GM12875 (cell line): Measurements from ENCODE around the gene ZBTB7C.

ENCODE experiments used
- H3K4me3 ChIP-seq: one replicate; pipeline ENCODE4 v1.5.1; 2011; ENCODE audit warnings: low read depth, low read length, control low read depth
- CTCF ChIP-seq: IDR thresholded peaks from 2 replicates; pipeline ENCODE4 v1.5.1; 2011; ENCODE audit warnings: low read depth, mild to moderate bottlenecking, control low read depth, inconsistent platforms, low read length, moderate library complexity, borderline replicate concordance; ENCODE audit not compliant: insufficient read depth

The ZBTB7C gene

GRCh38 chr18:48396561-48396960 lies 12.6 kb downstream of the ZBTB7C start:
- H3K4me3 ChIP-seq: no peak overlapping the region
- no peak for TF ChIP-seq CTCF

GRCh38 chr18:48395646-48396045 lies 13.5 kb downstream of the ZBTB7C start:
- H3K4me3 ChIP-seq: no peak overlapping the region
- TF ChIP-seq CTCF: no peak

GRCh38 chr18:48394176-48394575 lies 15.0 kb downstream of the ZBTB7C start:
- TF ChIP-seq CTCF: no peak
- no peak overlapping the region for H3K4me3 ChIP-seq

- no peak overlapping the region for H3K4me3 ChIP-seq
- no peak for TF ChIP-seq CTCF
These were observed 15.4 kb downstream of the ZBTB7C start for GRCh38 chr18:48393776-48394175.

- TF ChIP-seq CTCF: no peak
- no peak overlapping the region for H3K4me3 ChIP-seq
These were observed 16.0 kb downstream of the ZBTB7C start for GRCh38 chr18:48393170-48393569.

- TF ChIP-seq CTCF: no peak
- no peak overlapping the region for H3K4me3 ChIP-seq
These were observed 16.9 kb downstream of the ZBTB7C start for GRCh38 chr18:48392268-48392667.

- no peak for TF ChIP-seq CTCF
These were observed 17.3 kb downstream of the ZBTB7C start for GRCh38 chr18:48391868-48392267.

More at GRCh38 chr18:48391868-48392267, 17.3 kb downstream of the ZBTB7C start:
- H3K4me3 ChIP-seq: no peak overlapping the region
